Esophagus squamous epithelium (tissue), 5 donors: ENCODE results near the gene ECI1. TPM values are rescaled to one million over a fixed set of nuclear protein-coding genes. Genes with fewer than 3 reads are reported as not detected.

ENCODE experiments used
- DNase-seq: peaks from one replicate; lab custom pipeline; 2025; lab: John Stamatoyannopoulos, UW
- H3K27ac ChIP-seq, 4 donors: fragments of 200-600 bp; sonication (generic); one replicate each; pipeline ENCODE4 v1.5.1; 2016 to 2019; ENCODE audit warnings: mild to moderate bottlenecking in 1 of 4
- H3K27me3 ChIP-seq, 4 donors: fragments of 200-600 bp; sonication (generic); 1 replicate in 3 of 4; 2 replicates in 1 of 4; pipeline versions ENCODE4 v1.5.1 to v1.6.0; 2017 to 2021; ENCODE audit warnings: antibody characterized with exemption in 1 of 4
- H3K36me3 ChIP-seq, 3 donors: fragments of 200-600 bp; sonication (generic); one replicate each; pipeline ENCODE4 v1.5.1; 2016 to 2019
- H3K4me1 ChIP-seq, 3 donors: fragments of 200-600 bp; sonication (generic); one replicate each; pipeline ENCODE4 v1.5.1; 2017 to 2019
- H3K4me3 ChIP-seq, 4 donors: fragments of 200-600 bp; sonication (generic); 1 replicate in 3 of 4; 2 replicates in 1 of 4; pipeline ENCODE4 v1.5.1; 2016 to 2019; ENCODE audit warnings: mild to moderate bottlenecking in 2 of 4, moderate library complexity in 1 of 4
- H3K9me3 ChIP-seq, 3 donors: fragments of 200-600 bp; sonication (generic); one replicate each; pipeline ENCODE4 v1.5.1; 2016 to 2019
- POLR2A ChIP-seq, 4 donors: fragments of 450-650 bp; IDR thresholded peaks; one replicate each; pipeline ENCODE4 v1.6.1; 2017; ENCODE audit warnings: antibody characterized with exemption in 4 of 4, mild to moderate bottlenecking in 4 of 4, moderate library complexity in 3 of 4
- WGBS, 2 donors: methylation state at CpG; one replicate each; pipeline ENCODE4 v1.1.5; 2018; 5-methylcytosine and 5-hydroxymethylcytosine counted together
- intact Hi-C: fragments of 100-400 bp; cut with DNase I; formaldehyde crosslinking; loops from one replicate; pipeline ENCODE4 v1.15.0; 2022
- small RNA-seq, 4 donors: library from RNA; depleted of rRNA; stranded (forward); fragments of <200 nt; gene quantifications; one replicate each; pipeline ENCODE3, GENCODE V24; 2016
- total RNA-seq, 4 donors: library from RNA; depleted of rRNA; stranded (reverse); fragments of >200 nt; gene quantifications; one replicate each; pipeline ENCODE4 v1.1.0, GENCODE V29; 2016
- TF ChIP-seq, protein P1 (sequence below), 6 experiments: fragments of 450-650 bp in 4 of 6; fragments of 200-600 bp in 2 of 6; sonication (generic) in 2 of 6; IDR thresholded peaks; one replicate each; pipeline ENCODE4 v1.5.1; 2016 to 2019; ENCODE audit warnings: antibody characterized with exemption in 6 of 6, mild to moderate bottlenecking in 4 of 6, moderate library complexity in 4 of 6
- donor health status: DM: yes; HTN: yes; CAD: no.

ECI1 gene
- total RNA-seq, 4 donors from 2014 or later = 38.6 to 50.7 (median 42.6) TPM

DNA sequence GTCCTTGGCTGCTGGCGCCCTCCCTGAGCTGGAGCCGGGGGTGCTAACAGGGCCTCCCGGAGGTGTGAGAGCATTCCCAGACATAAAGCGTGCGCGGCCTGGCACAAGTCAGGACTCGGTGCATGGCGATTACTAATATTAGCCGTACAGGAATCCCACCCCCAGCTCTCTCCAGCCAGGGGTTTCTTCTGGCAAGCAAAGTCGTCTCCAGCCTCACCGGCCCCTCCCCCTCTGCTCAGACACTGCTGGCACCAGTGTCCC lies 60.0 kb downstream of the ECI1 start:
- Histone ChIP-seq H3K27me3 (peaks cover 10 to 38% (median 15%) of the 10 kb centered on the region in 4 donors), H3K4me1 (peaks cover 15 to 37% (median 15%) of the 10 kb centered on the region in 3 donors), H3K27ac (no peak overlapping the region), H3K36me3 (no peaks in the 10 kb centered on the region), H3K9me3 (no peaks in the 10 kb centered on the region), H3K4me3 (no peak overlapping the region)
- no peak for DNase-seq
- intact Hi-C loops = no loop called here
- WGBS, 2 donors = 57 to 62% methylated on average over 3 to 11 of the region's 11 CpGs
- TF ChIP-seq, protein P1, sequence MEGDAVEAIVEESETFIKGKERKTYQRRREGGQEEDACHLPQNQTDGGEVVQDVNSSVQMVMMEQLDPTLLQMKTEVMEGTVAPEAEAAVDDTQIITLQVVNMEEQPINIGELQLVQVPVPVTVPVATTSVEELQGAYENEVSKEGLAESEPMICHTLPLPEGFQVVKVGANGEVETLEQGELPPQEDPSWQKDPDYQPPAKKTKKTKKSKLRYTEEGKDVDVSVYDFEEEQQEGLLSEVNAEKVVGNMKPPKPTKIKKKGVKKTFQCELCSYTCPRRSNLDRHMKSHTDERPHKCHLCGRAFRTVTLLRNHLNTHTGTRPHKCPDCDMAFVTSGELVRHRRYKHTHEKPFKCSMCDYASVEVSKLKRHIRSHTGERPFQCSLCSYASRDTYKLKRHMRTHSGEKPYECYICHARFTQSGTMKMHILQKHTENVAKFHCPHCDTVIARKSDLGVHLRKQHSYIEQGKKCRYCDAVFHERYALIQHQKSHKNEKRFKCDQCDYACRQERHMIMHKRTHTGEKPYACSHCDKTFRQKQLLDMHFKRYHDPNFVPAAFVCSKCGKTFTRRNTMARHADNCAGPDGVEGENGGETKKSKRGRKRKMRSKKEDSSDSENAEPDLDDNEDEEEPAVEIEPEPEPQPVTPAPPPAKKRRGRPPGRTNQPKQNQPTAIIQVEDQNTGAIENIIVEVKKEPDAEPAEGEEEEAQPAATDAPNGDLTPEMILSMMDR (IDR thresholded peaks at IDR 0.05) = no peak
- TF ChIP-seq POLR2A (IDR thresholded peaks at IDR 0.05) = no peak

- intact Hi-C loops = no loop called here
- DNase-seq = no peak
- H3K4me3 ChIP-seq = no peak overlapping the region
- TF ChIP-seq POLR2A (IDR thresholded peaks at IDR 0.05) = no peak
- TF ChIP-seq, protein P1 (IDR thresholded peaks at IDR 0.05) = no peak
- H3K27ac ChIP-seq = no peak overlapping the region
- peaks cover 11 to 33% (median 14%) of the 10 kb centered on the region in 3 donors for H3K4me1 ChIP-seq
- H3K27me3 ChIP-seq = peaks cover 7 to 34% (median 14%) of the 10 kb centered on the region in 4 donors
- no peaks in the 10 kb centered on the region for H3K9me3 ChIP-seq
- no peaks in the 10 kb centered on the region for H3K36me3 ChIP-seq
- 20 to 57% methylated on average over 1 to 6 of the region's 25 CpGs for WGBS, 2 donors
Measured at GRCh38 chr16:2190659-2191445, 60.5 kb downstream of the ECI1 start.

GRCh38 chr16:2190002-2190658 lies 61.3 kb downstream of the ECI1 start:
- no peak overlapping the region for H3K4me3 ChIP-seq
- no peak for DNase-seq
- no peaks in the 10 kb centered on the region for H3K36me3 ChIP-seq
- intact Hi-C loops = no loop called here
- no peaks in the 10 kb centered on the region for H3K9me3 ChIP-seq
- peaks cover 0 to 27% (median 7%) of the 10 kb centered on the region in 4 donors for H3K27me3 ChIP-seq
- TF ChIP-seq, protein P1 (IDR thresholded peaks at IDR 0.05) = no peak
- no peak for TF ChIP-seq POLR2A (IDR thresholded peaks at IDR 0.05)
- H3K4me1 ChIP-seq = peaks cover 3 to 25% (median 6%) of the 10 kb centered on the region in 3 donors
- H3K27ac ChIP-seq = no peak overlapping the region
- WGBS, 2 donors = 40% methylated on average over 1 of the region's 24 CpGs; no CpG with 5 or more reads in 1 of the 2 donors

Small RNA genes lying within 50 kb of the gene (small RNA-seq; reads per million reads assigned to genes)
- gene MIR3677 = 0 to 0.30 (median 0) reads per million in 4 donors
- gene MIR4717 = 0 reads per million in 4 donors

Other genes with a start within 250 kb of the ECI1 start
- gene ZNF598, start 241.8 kb downstream of the ECI1 start, total RNA-seq = 10 to 100 TPM; 31.3 to 56.1 (median 40.9) TPM
- gene NPW, start 231.8 kb downstream of the ECI1 start, total RNA-seq = under 1 TPM in 1 of 4 donors, not detected in 3; 0.48 TPM
- gene NHERF2, start 224.7 kb downstream of the ECI1 start, total RNA-seq = 10 to 100 TPM; 11.6 to 31.7 (median 16.5) TPM
- gene NTHL1, start 203.8 kb downstream of the ECI1 start, total RNA-seq = 10 to 100 TPM in 2 of 4 donors, 1 to 10 TPM in 2; 7.8 to 26.0 (median 10.0) TPM
- gene TSC2, start 203.6 kb downstream of the ECI1 start, total RNA-seq = 10 to 100 TPM; 22.8 to 79.7 (median 41.2) TPM
- 100 to 1,000 TPM in 1 of 4 donors, 10 to 100 TPM in 3; 34.1 to 123 (median 64.1) TPM for gene PKD1, start 115.7 kb downstream of the ECI1 start, total RNA-seq
- 1 to 10 TPM in 2 of 4 donors, under 1 TPM in 2; 0.26 to 4.2 (median 0.99) TPM for gene RAB26, start 103.0 kb downstream of the ECI1 start, total RNA-seq
- 10 to 100 TPM; 46.9 to 79.6 (median 73.2) TPM for gene TRAF7, start 95.8 kb downstream of the ECI1 start, total RNA-seq
- under 1 TPM in 2 of 4 donors, not detected in 2; 0.04 to 0.38 TPM for gene CASKIN1, start 55.0 kb downstream of the ECI1 start, total RNA-seq
- 10 to 100 TPM; 33.1 to 48.8 (median 42.8) TPM for gene MLST8, start 46.1 kb downstream of the ECI1 start, total RNA-seq
- gene BRICD5, start 40.7 kb downstream of the ECI1 start, total RNA-seq = 1 to 10 TPM in 3 of 4 donors, not detected in 1; 1.1 to 2.0 (median 1.6) TPM
- gene PGP, start 36.7 kb downstream of the ECI1 start, total RNA-seq = 10 to 100 TPM in 1 of 4 donors, 1 to 10 TPM in 3; 5.5 to 14.2 (median 7.4) TPM
- 10 to 100 TPM; 16.8 to 25.6 (median 19.2) TPM for gene E4F1, start 28.0 kb downstream of the ECI1 start, total RNA-seq
- gene DNASE1L2, start 15.1 kb downstream of the ECI1 start, total RNA-seq = under 1 TPM in 3 of 4 donors, not detected in 1; 0.38 to 0.61 (median 0.57) TPM
- gene RNPS1, start 16.5 kb upstream of the ECI1 start, total RNA-seq = 100 to 1,000 TPM in 3 of 4 donors, 10 to 100 TPM in 1; 93.0 to 125 (median 114) TPM
- 1 to 10 TPM in 3 of 4 donors, under 1 TPM in 1; 0.70 to 3.2 (median 2.7) TPM for gene ABCA3, start 89.1 kb upstream of the ECI1 start, total RNA-seq
- gene CCNF, start 177.9 kb upstream of the ECI1 start, total RNA-seq = 10 to 100 TPM in 2 of 4 donors, 1 to 10 TPM in 2; 5.9 to 18.6 (median 10.2) TPM
- 10 to 100 TPM in 1 of 4 donors, 1 to 10 TPM in 3; 1.1 to 12.3 (median 4.4) TPM for gene TEDC2, start 208.5 kb upstream of the ECI1 start, total RNA-seq
- gene NTN3, start 219.7 kb upstream of the ECI1 start, total RNA-seq = under 1 TPM in 1 of 4 donors, not detected in 3; 0.38 TPM
- 1 to 10 TPM; 3.1 to 4.6 (median 3.7) TPM for gene TBC1D24, start 223.5 kb upstream of the ECI1 start, total RNA-seq